HCT116 (cell line): ENCODE results near the gene SLC25A12. TPM values are rescaled to one million over a fixed set of nuclear protein-coding genes. Genes with fewer than 3 reads are reported as not detected.
"Not testable (repeated sequence)": the region's sequence is repeated elsewhere in the genome, so short reads cannot be mapped to it uniquely, and the experiment has no call there.

ENCODE experiments used
- ATAC-seq: fragments of 200-7000 bp; cut with Tn5 transposase; 2 replicates; pipeline ENCODE4 v1.9.1; 2020; ENCODE audit warnings: mild to moderate bottlenecking, moderate library complexity
- BruUV-seq: library from RNA; stranded (reverse); fragments of 400-500 nt; replicated peaks from 2 replicates; lab custom pipeline; 2021; lab: Mats Ljungman, UMichigan
- CTCF ChIA-PET: fragments of 300-600 bp; sonication (Branson Sonifier 250); formaldehyde crosslinking; loops from one replicate; lab custom pipeline; 2021; ENCODE audit warnings: antibody characterized with exemption; lab: Charles Lee
- POLR2A ChIA-PET: fragments of 300-600, 350-600 bp; sonication (Branson Sonifier 250); formaldehyde crosslinking; loops from one replicate; lab custom pipeline; 2021; ENCODE audit warnings: antibody characterized with exemption; lab: Charles Lee
- RAD21 ChIA-PET, 2 experiments: fragments of 300-600 bp; sonication (Branson Sonifier 250); formaldehyde crosslinking; loops; one replicate each; lab custom pipeline; 2023; ENCODE audit warnings: low total read pairs in 2 of 2; ENCODE audit not compliant: uncharacterized antibody in 2 of 2, unreplicated experiment in 2 of 2, low non-redundant PET in 1 of 2; lab: Charles Lee
- DNase-seq: peaks from one replicate; pipeline ENCODE4 v3.0.0-alpha.2; 2010; ENCODE audit warnings: low read depth, low spot score
- H2AFZ ChIP-seq: fragments of 200-600 bp; shearing (Covaris generic), sonication (generic); 2 replicates; pipeline ENCODE4 v1.6.1; 2017; ENCODE audit warnings: low read depth, mixed run types, mixed read lengths, antibody characterized with exemption, low read length; ENCODE audit not compliant: poor library complexity, severe bottlenecking
- H3K27ac ChIP-seq: 2 replicates; pipeline ENCODE4 v1.5.1; 2012; ENCODE audit warnings: low read depth, low read length
- H3K27me3 ChIP-seq: fragments of 200-600 bp; sonication (generic); 2 replicates; pipeline ENCODE4 v1.6.1; 2016; ENCODE audit warnings: mixed run types, low read length, mixed read lengths; ENCODE audit not compliant: insufficient read depth
- H3K36me3 ChIP-seq, 2 experiments: fragments of 200-500 bp in 1 of 2; fragments of 200-600 bp in 1 of 2; sonication (Bioruptor generic) in 1 of 2; sonication (generic) in 1 of 2; 2 replicates each; pipeline versions ENCODE4 v1.5.1 to v1.6.1; 2014 to 2016; ENCODE audit warnings: low read length in 2 of 2, inconsistent platforms in 1 of 2, mixed read lengths in 1 of 2, mixed run types in 1 of 2; ENCODE audit not compliant: insufficient read depth in 2 of 2, control insufficient read depth in 1 of 2
- H3K4me1 ChIP-seq, 2 experiments: fragments of 200-600 bp in 1 of 2; sonication (generic) in 1 of 2; 2 replicates each; pipeline versions ENCODE4 v1.5.1 to v1.6.1; 2012 to 2017; ENCODE audit warnings: low read length in 2 of 2, inconsistent platforms in 1 of 2, mild to moderate bottlenecking in 1 of 2, mixed read lengths in 1 of 2, mixed run types in 1 of 2, moderate library complexity in 1 of 2; ENCODE audit not compliant: insufficient read depth in 2 of 2, control insufficient read depth in 1 of 2
- H3K4me2 ChIP-seq: fragments of 200-600 bp; sonication (generic); 2 replicates; pipeline ENCODE4 v1.6.1; 2017; ENCODE audit warnings: mixed run types, low read length, mixed read lengths
- H3K4me3 ChIP-seq, 2 experiments: fragments of 200-600 bp in 1 of 2; sonication (generic) in 1 of 2; replicated peaks in 1 of 2; 2 replicates each; pipeline ENCODE4 v1.5.1; 2011 to 2016; ENCODE audit warnings: low read length in 2 of 2, control low read depth in 1 of 2, low read depth in 1 of 2, mild to moderate bottlenecking in 1 of 2, mixed read lengths in 1 of 2, mixed run types in 1 of 2
- H3K79me2 ChIP-seq: fragments of 200-600 bp; sonication (generic); 2 replicates; pipeline ENCODE4 v1.6.1; 2017; ENCODE audit warnings: mild to moderate bottlenecking, mixed run types, low read length, moderate library complexity, mixed read lengths; ENCODE audit not compliant: insufficient read depth
- H3K9ac ChIP-seq: fragments of 200-600 bp; sonication (generic); 2 replicates; pipeline ENCODE4 v1.6.1; 2016; ENCODE audit warnings: low read length, mixed read lengths
- H3K9me2 ChIP-seq: fragments of 200-600 bp; sonication (generic), shearing (Covaris generic); 2 replicates; pipeline ENCODE4 v1.6.1; 2017; ENCODE audit warnings: mixed run types, mild to moderate bottlenecking, moderate library complexity; ENCODE audit not compliant: insufficient read depth
- H3K9me3 ChIP-seq, 2 experiments: fragments of 200-500 bp in 1 of 2; fragments of 200-600 bp in 1 of 2; sonication (Bioruptor generic) in 1 of 2; sonication (generic) in 1 of 2; 2 replicates each; pipeline ENCODE4 v1.6.1; 2014 to 2017; ENCODE audit warnings: low read length in 2 of 2, mixed read lengths in 2 of 2, inconsistent platforms in 1 of 2, low read depth in 1 of 2, mild to moderate bottlenecking in 1 of 2, mixed run types in 1 of 2, moderate library complexity in 1 of 2; ENCODE audit not compliant: control insufficient read depth in 1 of 2, insufficient read depth in 1 of 2
- H4K20me1 ChIP-seq: fragments of 200-600 bp; sonication (generic), shearing (Covaris generic); 2 replicates; pipeline ENCODE4 v1.6.1; 2017; ENCODE audit warnings: mixed run types, mild to moderate bottlenecking, moderate library complexity; ENCODE audit not compliant: insufficient read depth
- ELF1 ChIP-seq: IDR thresholded peaks from 2 replicates; pipeline ENCODE4 v1.6.1; 2012; ENCODE audit warnings: low read depth, borderline replicate concordance
- FOSL1 ChIP-seq: IDR thresholded peaks from 2 replicates; pipeline ENCODE4 v1.6.1; 2012; ENCODE audit warnings: low read depth
- POLR2A ChIP-seq: IDR thresholded peaks from 2 replicates; pipeline ENCODE4 v1.7.0; 2011; ENCODE audit warnings: borderline replicate concordance; ENCODE audit not compliant: insufficient read depth, insufficient read length; ENCODE audit errors: extremely low read depth
- SIN3A ChIP-seq: IDR thresholded peaks from 2 replicates; pipeline ENCODE4 v1.6.1; 2012; ENCODE audit warnings: low read depth
- SP1 ChIP-seq: IDR thresholded peaks from 2 replicates; pipeline ENCODE4 v1.6.1; 2012; ENCODE audit warnings: low read depth
- YY1 ChIP-seq: IDR thresholded peaks from 2 replicates; pipeline ENCODE4 v1.6.1; 2011; ENCODE audit warnings: low read length, low read depth, moderate library complexity, mild to moderate bottlenecking; ENCODE audit not compliant: insufficient replicate concordance; ENCODE audit errors: extremely low read depth
- intact Hi-C: fragments of 100-400 bp; cut with micrococcal nuclease; formaldehyde crosslinking; loops from 2 replicates; pipeline ENCODE4 v1.10.0; 2022
- total RNA-seq: library from RNA; stranded (reverse); gene quantifications from one replicate; pipeline ENCODE4 v1.2.1, GENCODE V29; 2021; ENCODE audit not compliant: unreplicated experiment
- TF ChIP-seq, protein P1 (sequence below), 3 experiments: fragments of 200-600 bp in 1 of 3; sonication (generic) in 1 of 3; IDR thresholded peaks in 2 of 3; conservative IDR thresholded peaks in 1 of 3; 2 replicates each; pipeline ENCODE4 v1.5.1; 2012 to 2017; ENCODE audit warnings: low read depth in 2 of 3, low read length in 2 of 3, antibody characterized with exemption in 1 of 3, borderline replicate concordance in 1 of 3, control low read depth in 1 of 3, mild to moderate bottlenecking in 1 of 3, mixed read lengths in 1 of 3, mixed run types in 1 of 3, moderate library complexity in 1 of 3; ENCODE audit not compliant: insufficient read depth in 1 of 3

The SLC25A12 gene
- total RNA-seq, 1 experiment from 2014 or later = 16.0 TPM

DNA sequence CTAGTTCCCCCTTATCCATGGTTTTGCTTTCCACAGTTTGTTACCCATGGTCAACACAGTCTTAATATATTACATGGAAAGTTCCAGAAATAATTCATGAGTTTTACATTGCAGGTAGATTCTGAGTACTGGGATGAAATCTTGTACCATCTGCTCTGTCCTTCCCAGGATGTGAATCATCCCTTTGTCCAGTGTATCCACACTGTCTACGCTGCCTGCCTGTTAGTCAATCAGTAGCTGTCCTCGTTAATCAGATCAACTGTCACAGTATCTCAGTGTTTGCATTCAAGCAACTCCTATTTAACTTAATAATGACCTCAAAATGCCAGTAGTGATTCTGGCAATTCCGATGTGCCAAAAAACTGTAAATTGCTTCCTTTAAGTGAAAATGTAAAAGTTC, 130.4 kb downstream of the SLC25A12 start:
- Histone ChIP-seq H3K4me1 (no peaks in the 10 kb centered on the region), H3K9ac (no peak overlapping the region), H3K4me2 (no peak overlapping the region), H2AFZ (no peak overlapping the region), H3K9me3 (no peaks in the 10 kb centered on the region), H3K4me3 (no peak overlapping the region), H3K27ac (no peak overlapping the region), H4K20me1 (no peaks in the 10 kb centered on the region), H3K36me3 (no peaks in the 10 kb centered on the region), H3K9me2 (no peaks in the 10 kb centered on the region), H3K79me2 (no peaks in the 10 kb centered on the region), H3K27me3 (no peaks in the 10 kb centered on the region)
- ATAC-seq (no peak), DNase-seq (no peak)
- ChIA-PET POLR2A (no interaction called here), CTCF (no interaction called here), RAD21 (no interaction called here)
- intact Hi-C loops = no loop called here
- no TSS peak for BruUV-seq
- TF ChIP-seq, protein P1, sequence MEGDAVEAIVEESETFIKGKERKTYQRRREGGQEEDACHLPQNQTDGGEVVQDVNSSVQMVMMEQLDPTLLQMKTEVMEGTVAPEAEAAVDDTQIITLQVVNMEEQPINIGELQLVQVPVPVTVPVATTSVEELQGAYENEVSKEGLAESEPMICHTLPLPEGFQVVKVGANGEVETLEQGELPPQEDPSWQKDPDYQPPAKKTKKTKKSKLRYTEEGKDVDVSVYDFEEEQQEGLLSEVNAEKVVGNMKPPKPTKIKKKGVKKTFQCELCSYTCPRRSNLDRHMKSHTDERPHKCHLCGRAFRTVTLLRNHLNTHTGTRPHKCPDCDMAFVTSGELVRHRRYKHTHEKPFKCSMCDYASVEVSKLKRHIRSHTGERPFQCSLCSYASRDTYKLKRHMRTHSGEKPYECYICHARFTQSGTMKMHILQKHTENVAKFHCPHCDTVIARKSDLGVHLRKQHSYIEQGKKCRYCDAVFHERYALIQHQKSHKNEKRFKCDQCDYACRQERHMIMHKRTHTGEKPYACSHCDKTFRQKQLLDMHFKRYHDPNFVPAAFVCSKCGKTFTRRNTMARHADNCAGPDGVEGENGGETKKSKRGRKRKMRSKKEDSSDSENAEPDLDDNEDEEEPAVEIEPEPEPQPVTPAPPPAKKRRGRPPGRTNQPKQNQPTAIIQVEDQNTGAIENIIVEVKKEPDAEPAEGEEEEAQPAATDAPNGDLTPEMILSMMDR (IDR thresholded peaks at IDR 0.05 in 2 of 3, conservative IDR thresholded peaks at IDR 0.05 in 1 of 3; ENCODE audit: borderline replicate concordance in 1 of 3, insufficient read depth in 1 of 3, low read depth in 2 of 3, low read length in 2 of 3) = no peak
- TF ChIP-seq POLR2A = no peak

DNA sequence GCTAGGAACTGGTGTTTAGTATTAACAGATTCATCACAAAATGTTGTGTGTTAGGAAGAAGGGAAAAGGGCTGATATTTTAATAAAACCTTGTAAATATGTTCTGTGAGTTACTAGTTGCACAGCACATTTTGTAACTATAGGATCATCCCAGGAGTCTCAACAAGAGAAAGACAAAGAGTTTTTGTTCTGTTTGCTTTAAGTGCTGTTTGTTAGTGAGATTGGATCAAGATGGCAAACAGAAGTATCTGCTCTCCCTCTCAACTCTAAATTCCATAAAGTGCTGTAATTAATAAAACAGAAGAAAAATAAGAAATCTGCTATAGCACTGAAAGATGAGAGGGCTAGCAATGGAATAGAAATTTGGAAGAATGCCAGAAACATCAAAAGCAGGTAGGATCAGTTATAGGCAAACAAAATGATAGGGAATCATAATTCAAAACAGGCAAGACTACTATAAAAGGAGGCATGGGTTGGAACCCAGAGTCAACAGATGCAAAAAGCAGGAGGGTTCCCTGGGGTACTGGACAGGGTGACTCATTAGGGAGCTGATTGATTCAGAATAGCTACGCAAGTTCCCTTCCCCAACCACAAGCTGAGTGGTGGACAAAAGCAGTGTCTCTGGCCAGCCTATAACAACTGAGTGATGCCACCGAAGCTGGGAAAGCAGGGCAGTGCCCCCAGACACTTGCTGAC, 131.0 kb downstream of the SLC25A12 start:
- H3K36me3 ChIP-seq = no peaks in the 10 kb centered on the region
- H3K9me2 ChIP-seq = no peaks in the 10 kb centered on the region
- H3K27me3 ChIP-seq = no peaks in the 10 kb centered on the region
- ATAC-seq (no peak), DNase-seq (no peak)
- H3K27ac ChIP-seq = no peak overlapping the region
- TF ChIP-seq ELF1 (no peak), SP1 (no peak), YY1 (no peak), FOSL1 (no peak), SIN3A (no peak)
- TF ChIP-seq, protein P1 (IDR thresholded peaks at IDR 0.05 in 2 of 3, conservative IDR thresholded peaks at IDR 0.05 in 1 of 3; ENCODE audit: borderline replicate concordance in 1 of 3, insufficient read depth in 1 of 3, low read depth in 2 of 3, low read length in 2 of 3) = no peak
- H3K79me2 ChIP-seq = no peaks in the 10 kb centered on the region
- POLR2A ChIA-PET = no interaction called here
- no peak overlapping the region for H3K4me3 ChIP-seq
- H3K4me1 ChIP-seq = no peaks in the 10 kb centered on the region
- H2AFZ ChIP-seq = no peak overlapping the region
- BruUV-seq = no TSS peak
- RAD21 ChIA-PET = no interaction called here
- H3K4me2 ChIP-seq = no peak overlapping the region
- H3K9ac ChIP-seq = no peak overlapping the region
- no peaks in the 10 kb centered on the region for H3K9me3 ChIP-seq
- no peaks in the 10 kb centered on the region for H4K20me1 ChIP-seq
- CTCF ChIA-PET = no interaction called here
- intact Hi-C loops = no loop called here

DNA sequence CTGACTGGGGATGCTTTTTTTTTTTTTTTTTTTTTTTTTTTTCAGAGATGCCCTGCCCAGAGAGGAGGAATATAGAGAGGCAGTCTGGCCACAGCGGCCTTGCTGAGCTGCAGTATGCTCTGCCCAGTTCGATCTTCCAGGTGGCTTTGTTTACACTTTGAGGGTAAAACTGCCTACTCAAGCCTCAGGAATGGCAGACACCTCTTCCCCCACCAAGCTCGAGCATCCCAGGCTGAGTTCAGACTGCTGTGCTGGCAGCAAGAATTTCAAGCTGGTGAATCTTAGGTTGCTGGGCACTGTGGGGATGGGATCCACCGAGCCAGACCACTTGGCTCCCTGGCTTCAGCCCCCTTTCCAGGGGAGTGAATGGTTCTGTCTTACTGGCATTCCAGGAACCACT, 132.9 kb downstream of the SLC25A12 start:
- ATAC-seq, H3K9ac ChIP-seq, H3K4me2 ChIP-seq, H3K27ac ChIP-seq, intact Hi-C loops, H4K20me1 ChIP-seq, CTCF ChIA-PET, H3K36me3 ChIP-seq, H2AFZ ChIP-seq, H3K9me2 ChIP-seq, H3K79me2 ChIP-seq, H3K4me3 ChIP-seq, H3K4me1 ChIP-seq, POLR2A ChIA-PET, BruUV-seq, DNase-seq, RAD21 ChIA-PET, H3K9me3 ChIP-seq, H3K27me3 ChIP-seq: not testable (repeated sequence)
